ENCODE results near the gene OR2M5.

Gene OR2M5, protein sequence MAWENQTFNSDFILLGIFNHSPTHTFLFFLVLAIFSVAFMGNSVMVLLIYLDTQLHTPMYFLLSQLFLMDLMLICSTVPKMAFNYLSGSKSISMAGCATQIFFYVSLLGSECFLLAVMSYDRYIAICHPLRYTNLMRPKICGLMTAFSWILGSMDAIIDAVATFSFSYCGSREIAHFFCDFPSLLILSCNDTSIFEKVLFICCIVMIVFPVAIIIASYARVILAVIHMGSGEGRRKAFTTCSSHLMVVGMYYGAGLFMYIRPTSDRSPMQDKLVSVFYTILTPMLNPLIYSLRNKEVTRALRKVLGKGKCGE

DNA sequence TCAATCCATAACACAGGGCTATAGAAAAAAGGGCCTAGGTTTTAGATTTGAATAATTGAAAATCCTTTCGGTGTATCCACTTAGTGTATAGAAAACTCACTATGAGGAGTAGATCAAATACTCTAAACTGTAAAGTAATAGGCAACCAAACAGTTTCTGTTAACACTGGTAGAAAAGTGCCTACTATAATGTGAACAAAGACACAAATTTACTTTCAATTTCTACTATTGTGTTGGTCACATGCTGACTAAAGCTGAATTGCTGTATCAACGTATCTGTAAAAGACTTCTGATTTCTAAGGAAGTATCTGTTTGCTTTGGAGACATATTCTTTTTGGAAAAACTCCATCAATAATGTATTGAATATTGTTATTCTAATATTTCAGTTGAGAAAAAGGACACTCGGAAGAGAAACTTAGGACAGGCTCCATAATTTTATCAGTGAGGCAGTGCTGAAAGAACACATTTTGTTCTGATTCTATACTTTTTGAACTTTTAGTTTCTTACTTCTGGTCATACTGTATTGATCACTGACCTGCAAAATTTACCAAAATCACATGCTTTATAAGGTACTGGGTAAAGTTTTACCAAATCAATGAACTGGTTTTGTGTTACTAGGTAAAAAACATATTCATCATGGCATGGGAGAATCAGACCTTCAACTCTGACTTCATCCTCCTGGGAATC lies at the start of gene OR2M5:
OR2M5 (plus strand) TSS at position 636 of the 686 bp plus-strand sequence; CDS start at position 636, 0 bp downstream.
- Histone ChIP-seq H3K9me3 (ENCODE audit: control insufficient read depth, insufficient read depth, low read length) (no peaks in the 10 kb centered on the region), H3K36me3 (ENCODE audit: insufficient read depth, low read length) (no peaks in the 10 kb centered on the region), H3K9ac (ENCODE audit: low read depth, low read length) (no peak within 1 kb of the TSS), H3K4me1 (ENCODE audit: insufficient read depth, low read length) (no peaks in the 10 kb centered on the region)

DNA sequence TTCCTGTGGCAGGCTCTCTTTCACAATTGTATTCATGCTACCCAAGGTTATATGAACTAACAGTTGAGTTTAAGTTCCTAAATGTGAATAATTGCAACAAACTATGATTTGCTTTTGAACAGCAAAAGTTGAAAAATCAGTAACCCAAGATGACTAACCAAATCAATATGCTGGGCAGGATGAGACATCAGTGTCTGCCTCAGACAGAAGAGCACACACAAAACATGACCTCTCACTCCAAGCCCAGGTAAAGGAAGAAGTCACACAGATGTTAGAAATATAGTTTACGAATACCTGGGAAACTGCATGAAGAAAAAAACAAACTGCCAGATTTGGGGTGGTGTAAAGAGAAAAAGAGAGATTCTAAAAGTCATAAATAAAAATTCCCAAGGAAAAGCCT lies 46.4 kb upstream of the OR2M5 start:
- H3K36me3 ChIP-seq (ENCODE audit: insufficient read depth, low read length): no peaks in the 10 kb centered on the region

DNA sequence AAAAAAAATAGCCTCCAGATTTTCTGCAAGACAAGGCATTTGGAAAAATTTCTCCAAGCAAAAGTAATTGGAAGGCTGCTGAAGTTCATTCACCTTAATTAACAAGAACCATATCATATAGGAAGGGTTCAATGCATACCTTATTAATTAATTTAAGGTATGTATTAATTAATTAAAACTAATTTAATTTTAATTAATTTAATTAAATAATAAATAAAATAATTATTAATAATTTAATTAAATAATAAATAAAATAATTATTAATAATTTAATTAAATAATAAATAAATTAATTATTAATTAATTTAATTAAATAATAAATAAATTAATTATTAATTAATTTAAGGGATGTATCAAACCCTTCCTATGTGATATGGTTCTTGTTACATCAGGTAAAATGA lies 42.1 kb upstream of the OR2M5 start:
- Histone ChIP-seq H3K36me3 (ENCODE audit: insufficient read depth, low read length) (no peaks in the 10 kb centered on the region), H3K4me1 (ENCODE audit: insufficient read depth, low read length) (no peaks in the 10 kb centered on the region), H3K9me3 (ENCODE audit: control insufficient read depth, insufficient read depth, low read length) (no peaks in the 10 kb centered on the region), H3K9ac (ENCODE audit: low read depth, low read length) (no peak overlapping the region)

More for the DNA sequence above, 46.4 kb upstream of the OR2M5 start:
- Histone ChIP-seq H3K4me1 (ENCODE audit: insufficient read depth, low read length) (no peaks in the 10 kb centered on the region), H3K9me3 (ENCODE audit: control insufficient read depth, insufficient read depth, low read length) (no peaks in the 10 kb centered on the region; the same call in 1 of the 2 replicates), H3K9ac (ENCODE audit: low read depth, low read length) (no peak overlapping the region)

DNA sequence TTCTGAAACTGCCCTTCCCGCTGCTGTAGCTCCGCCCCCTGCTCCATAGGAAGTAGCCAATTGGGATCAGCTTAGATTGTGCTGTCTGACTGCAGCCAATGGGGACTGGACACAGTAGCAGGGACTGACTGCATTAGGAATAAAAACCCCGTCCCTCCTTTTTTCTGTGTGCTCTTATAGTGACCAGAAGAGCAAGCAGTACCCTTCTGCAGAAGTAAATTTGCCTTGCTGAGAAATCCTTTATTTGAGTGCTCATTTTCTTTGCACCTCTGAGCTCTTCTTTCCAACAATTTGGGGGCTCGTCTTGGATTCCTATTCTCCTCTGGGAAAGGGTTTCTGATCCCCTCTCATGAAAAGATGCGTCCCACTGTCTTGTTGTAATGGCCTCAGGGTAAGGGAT lies 33.8 kb upstream of the OR2M5 start:
- Histone ChIP-seq H3K9ac (ENCODE audit: low read depth, low read length) (no peak overlapping the region), H3K9me3 (ENCODE audit: control insufficient read depth, insufficient read depth, low read length) (peaks cover 9% of the 10 kb centered on the region; the same call in 1 of the 2 replicates), H3K36me3 (ENCODE audit: insufficient read depth, low read length) (no peaks in the 10 kb centered on the region)

DNA sequence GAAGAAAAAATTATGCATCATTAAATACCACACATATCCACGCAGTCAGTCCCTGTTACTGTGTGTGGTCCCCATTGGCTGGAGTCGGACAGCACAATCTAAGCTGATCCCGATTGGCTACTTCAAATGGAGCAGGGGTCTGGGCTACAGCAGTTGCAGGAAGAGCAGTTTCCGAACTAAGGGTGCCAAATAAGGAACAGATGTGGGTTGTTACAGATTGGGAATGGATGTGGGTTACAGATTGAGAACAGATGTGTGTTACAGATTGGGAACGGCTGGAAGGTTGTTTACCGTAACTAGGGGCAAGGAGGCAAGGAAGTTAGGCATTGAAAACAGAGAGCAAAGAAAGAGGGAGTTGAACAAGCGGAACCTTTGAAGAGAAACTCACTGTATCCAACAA lies 30.1 kb upstream of the OR2M5 start:
- no peaks in the 10 kb centered on the region for H3K36me3 ChIP-seq (ENCODE audit: insufficient read depth, low read length)
- peaks cover 6% of the 10 kb centered on the region; the same call in 1 of the 2 replicates for H3K9me3 ChIP-seq (ENCODE audit: control insufficient read depth, insufficient read depth, low read length)
- H3K4me1 ChIP-seq (ENCODE audit: insufficient read depth, low read length): no peaks in the 10 kb centered on the region
- H3K9ac ChIP-seq (ENCODE audit: low read depth, low read length): no peak overlapping the region

More for the DNA sequence above, 33.8 kb upstream of the OR2M5 start:
- H3K4me1 ChIP-seq (ENCODE audit: insufficient read depth, low read length): no peaks in the 10 kb centered on the region

DNA sequence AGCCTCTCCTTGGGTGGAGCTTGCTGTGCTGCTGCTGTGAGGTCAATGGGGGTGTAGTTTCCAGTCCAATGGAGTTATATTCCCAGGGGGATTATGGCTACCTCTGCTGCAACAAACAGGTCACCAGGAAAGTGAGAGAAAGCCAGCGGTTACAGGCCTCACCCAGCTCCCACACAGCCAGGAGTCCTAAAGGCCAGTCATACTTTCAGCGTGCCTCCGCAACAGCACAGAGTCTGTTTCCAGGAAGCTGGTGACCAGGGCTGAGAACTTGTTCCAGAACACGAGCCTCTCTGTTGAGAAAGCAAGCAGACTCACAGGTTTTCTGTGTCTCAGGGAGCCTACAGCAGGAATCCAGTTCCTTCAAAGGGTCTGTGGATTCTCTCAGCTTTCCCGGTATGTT lies 17.3 kb upstream of the OR2M5 start:
- Histone ChIP-seq H3K4me1 (ENCODE audit: insufficient read depth, low read length) (no peaks in the 10 kb centered on the region), H3K36me3 (ENCODE audit: insufficient read depth, low read length) (no peaks in the 10 kb centered on the region), H3K9ac (ENCODE audit: low read depth, low read length) (no peak overlapping the region), H3K9me3 (ENCODE audit: control insufficient read depth, insufficient read depth, low read length) (no peaks in the 10 kb centered on the region)

DNA sequence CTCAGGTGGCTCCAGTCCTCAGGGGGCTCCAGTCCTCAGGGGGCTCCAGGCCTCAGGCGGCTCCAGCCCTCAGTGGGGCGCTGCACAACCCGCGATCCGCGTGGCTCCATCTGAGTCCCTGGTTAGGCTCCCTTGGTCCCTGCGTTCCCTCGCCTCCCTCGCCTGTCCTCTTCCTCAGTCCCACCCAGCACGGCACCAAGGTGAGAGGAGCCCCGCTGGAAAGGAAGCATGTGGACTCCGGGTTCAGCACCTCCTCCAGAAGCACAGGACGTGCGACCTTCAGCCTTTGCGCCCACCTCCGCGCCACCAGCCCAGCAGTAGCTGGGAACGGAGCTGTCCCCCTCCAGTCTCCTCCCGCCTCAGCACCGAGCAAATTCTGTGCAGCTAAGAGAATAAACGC lies 8.1 kb upstream of the OR2M5 start:
- Histone ChIP-seq H3K36me3 (ENCODE audit: insufficient read depth, low read length) (no peaks in the 10 kb centered on the region), H3K9me3 (ENCODE audit: control insufficient read depth, insufficient read depth, low read length) (no peaks in the 10 kb centered on the region), H3K4me1 (ENCODE audit: insufficient read depth, low read length) (no peaks in the 10 kb centered on the region), H3K9ac (ENCODE audit: low read depth, low read length) (no peak overlapping the region)

DNA sequence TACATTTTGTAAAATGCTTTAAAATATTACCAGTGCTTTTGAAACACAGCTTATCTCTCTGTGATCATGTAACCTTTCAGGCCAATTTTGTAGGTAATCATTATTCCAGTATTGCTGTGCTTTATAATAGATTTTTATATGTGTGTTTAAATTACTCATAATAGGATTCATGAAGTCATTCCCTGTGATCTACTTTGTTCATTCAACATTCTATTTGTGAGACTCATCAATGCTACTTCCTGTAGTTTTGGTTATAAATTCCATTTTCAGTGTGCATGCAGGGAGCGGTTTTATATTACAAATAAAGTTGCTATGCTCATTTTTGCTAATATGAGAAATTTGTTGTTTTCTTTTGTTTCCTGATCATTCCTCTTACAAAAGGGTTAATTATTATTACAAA lies 4.1 kb upstream of the OR2M5 start:
- H3K4me1 ChIP-seq (ENCODE audit: insufficient read depth, low read length): no peaks in the 10 kb centered on the region
- H3K9me3 ChIP-seq (ENCODE audit: control insufficient read depth, insufficient read depth, low read length): no peaks in the 10 kb centered on the region
- no peaks in the 10 kb centered on the region for H3K36me3 ChIP-seq (ENCODE audit: insufficient read depth, low read length)
- no peak overlapping the region for H3K9ac ChIP-seq (ENCODE audit: low read depth, low read length)

DNA sequence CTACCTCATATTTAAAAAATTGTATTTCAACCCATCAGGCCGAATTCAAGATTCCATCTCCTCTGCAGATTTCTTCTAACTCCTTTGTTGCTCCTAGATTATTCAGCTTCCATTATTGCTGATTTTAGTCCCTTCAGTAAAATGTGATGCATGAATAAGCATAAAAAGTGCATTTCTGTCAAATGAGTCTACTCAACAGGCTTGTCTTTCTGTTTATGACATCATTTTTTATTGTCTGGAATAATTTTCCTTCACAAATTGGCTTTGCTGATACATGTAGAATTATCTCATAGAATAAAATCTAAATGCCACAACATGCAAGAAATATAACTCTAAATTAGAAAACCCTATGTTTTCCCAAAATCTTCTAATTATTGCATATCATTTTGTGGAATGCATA lies 1.6 kb upstream of the OR2M5 start:
- Histone ChIP-seq H3K4me1 (ENCODE audit: insufficient read depth, low read length) (no peaks in the 10 kb centered on the region), H3K36me3 (ENCODE audit: insufficient read depth, low read length) (no peaks in the 10 kb centered on the region), H3K9me3 (ENCODE audit: control insufficient read depth, insufficient read depth, low read length) (no peaks in the 10 kb centered on the region), H3K9ac (ENCODE audit: low read depth, low read length) (no peak overlapping the region)

DNA sequence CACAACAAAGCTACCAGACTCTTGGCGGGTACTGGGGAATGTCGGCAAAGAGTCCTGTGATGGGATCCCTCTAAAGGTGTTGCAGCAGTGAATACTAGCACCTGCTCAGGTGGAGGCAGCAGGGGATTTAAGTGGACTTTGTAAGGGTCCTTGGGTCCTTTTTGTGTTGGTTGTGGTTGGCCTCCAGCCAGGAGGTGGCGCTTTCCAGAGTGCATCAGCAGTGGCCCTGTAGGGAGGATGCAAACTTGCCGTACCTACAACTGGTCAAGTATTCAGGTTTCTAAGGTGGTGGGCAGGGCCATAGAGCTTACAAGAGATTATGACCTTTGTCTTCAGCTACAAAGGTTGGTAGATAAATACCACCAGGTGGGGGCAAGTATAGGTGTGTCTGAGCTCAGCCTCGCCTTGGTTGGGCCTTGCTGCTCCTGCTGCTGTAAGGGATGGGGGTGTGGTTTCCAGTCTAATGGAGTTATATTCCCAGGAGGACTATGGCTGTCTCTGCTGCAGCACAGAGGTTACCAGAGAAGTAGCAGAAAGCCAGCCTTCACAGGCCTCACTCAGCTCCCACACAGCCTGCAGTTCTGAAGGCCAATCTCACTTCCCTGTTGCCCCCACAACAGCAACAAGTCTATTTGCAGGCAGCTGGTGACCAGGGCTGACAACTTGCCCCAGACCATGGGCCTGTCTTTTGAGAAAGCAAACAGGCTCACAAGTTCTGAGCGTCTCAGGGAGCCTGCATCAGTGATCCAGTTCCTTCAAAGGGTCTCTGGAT lies 7.3 kb downstream of the OR2M5 start:
- H3K36me3 ChIP-seq (ENCODE audit: insufficient read depth, low read length): no peaks in the 10 kb centered on the region
- no peaks in the 10 kb centered on the region for H3K9me3 ChIP-seq (ENCODE audit: control insufficient read depth, insufficient read depth, low read length)
- no peak overlapping the region for H3K9ac ChIP-seq (ENCODE audit: low read depth, low read length)
- no peaks in the 10 kb centered on the region for H3K4me1 ChIP-seq (ENCODE audit: insufficient read depth, low read length)

DNA sequence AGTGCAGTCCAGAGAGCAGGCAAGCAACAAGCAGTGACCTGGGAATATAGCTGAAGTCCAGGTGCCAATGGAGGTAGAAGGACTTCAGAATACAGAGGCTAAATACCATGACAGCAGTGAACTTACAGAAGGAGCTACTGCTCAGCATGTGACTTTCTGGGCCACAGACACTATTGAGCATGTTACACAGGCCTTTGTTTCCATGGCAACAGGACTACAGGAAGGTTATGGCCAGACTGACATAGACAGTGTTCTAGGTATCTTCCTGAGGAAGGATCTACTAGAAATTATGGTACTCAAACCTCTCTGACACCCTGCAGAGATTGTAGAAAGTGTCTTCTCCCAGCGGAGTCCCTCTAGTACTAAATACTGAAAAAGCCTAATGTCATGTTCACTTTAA lies 11.0 kb downstream of the OR2M5 start:
- H3K4me1 ChIP-seq (ENCODE audit: insufficient read depth, low read length): no peaks in the 10 kb centered on the region
- no peaks in the 10 kb centered on the region for H3K36me3 ChIP-seq (ENCODE audit: insufficient read depth, low read length)
- no peaks in the 10 kb centered on the region for H3K9me3 ChIP-seq (ENCODE audit: control insufficient read depth, insufficient read depth, low read length)
- no peak overlapping the region for H3K9ac ChIP-seq (ENCODE audit: low read depth, low read length)

DNA sequence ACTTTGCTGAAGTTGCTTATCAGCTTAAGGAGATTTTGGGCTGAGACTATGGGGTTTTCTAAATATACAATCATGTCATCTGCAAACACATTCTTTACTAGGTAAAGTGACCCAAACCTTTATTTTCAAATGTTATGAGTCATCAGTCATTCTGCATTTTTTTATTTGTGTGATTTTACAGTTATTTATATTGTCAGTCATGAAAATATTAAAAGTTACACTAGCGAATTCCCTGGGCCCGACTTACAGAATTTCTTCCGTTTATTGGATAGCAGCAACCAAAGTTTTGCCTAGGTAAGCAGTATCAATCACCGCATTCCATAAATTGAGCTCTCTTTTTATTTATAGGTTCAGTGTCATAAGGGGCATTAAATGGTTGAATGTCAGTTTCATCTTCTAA lies 13.8 kb downstream of the OR2M5 start:
- H3K4me1 ChIP-seq (ENCODE audit: insufficient read depth, low read length): no peaks in the 10 kb centered on the region
- no peaks in the 10 kb centered on the region for H3K9me3 ChIP-seq (ENCODE audit: control insufficient read depth, insufficient read depth, low read length)
- no peak overlapping the region for H3K9ac ChIP-seq (ENCODE audit: low read depth, low read length)
- H3K36me3 ChIP-seq (ENCODE audit: insufficient read depth, low read length): no peaks in the 10 kb centered on the region

DNA sequence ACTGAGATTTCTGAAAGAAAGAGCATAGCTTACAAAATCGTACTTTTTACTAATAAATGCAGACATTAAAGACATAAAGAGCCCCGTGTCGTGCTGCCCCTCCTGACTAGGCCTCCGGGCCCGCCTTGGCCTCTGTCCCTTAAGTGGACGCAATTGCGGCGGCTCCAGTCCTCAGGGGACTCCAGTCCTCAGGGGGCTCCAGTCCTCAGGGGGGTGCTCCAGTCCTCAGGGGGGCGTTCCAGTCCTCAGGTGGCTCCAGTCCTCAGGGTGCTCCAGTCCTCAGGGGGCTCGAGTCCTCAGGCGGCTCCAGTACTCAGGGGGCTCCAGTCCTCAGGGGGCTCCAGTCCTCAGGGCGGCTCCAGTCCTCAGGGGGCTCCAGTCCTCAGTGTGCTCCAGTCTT lies 19.1 kb downstream of the OR2M5 start:
- Histone ChIP-seq H3K36me3 (ENCODE audit: insufficient read depth, low read length) (no peaks in the 10 kb centered on the region), H3K4me1 (ENCODE audit: insufficient read depth, low read length) (no peaks in the 10 kb centered on the region), H3K9me3 (ENCODE audit: control insufficient read depth, insufficient read depth, low read length) (no peaks in the 10 kb centered on the region), H3K9ac (ENCODE audit: low read depth, low read length) (no peak overlapping the region)

DNA sequence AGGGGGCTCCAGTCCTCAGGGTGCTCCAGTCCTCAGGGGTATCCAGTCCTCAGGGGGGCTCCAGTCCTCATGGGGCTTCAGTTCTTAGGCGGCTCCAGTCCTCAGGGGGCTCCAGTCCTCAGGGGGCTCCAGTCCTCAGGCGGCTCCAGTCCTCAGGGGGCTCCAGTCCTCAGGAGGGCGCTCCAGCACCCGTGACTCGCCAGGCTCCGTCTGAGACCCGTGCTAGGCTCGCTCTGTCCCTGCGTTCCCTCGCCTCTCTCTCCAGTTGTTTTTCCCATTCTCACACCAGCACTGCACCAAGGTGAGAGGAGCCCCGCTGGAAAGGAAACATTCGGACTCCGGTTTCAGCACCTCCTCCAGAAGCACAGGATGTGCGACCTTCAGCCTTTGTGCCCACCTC lies 20.2 kb downstream of the OR2M5 start:
- H3K9ac ChIP-seq (ENCODE audit: low read depth, low read length): no peak overlapping the region

DNA sequence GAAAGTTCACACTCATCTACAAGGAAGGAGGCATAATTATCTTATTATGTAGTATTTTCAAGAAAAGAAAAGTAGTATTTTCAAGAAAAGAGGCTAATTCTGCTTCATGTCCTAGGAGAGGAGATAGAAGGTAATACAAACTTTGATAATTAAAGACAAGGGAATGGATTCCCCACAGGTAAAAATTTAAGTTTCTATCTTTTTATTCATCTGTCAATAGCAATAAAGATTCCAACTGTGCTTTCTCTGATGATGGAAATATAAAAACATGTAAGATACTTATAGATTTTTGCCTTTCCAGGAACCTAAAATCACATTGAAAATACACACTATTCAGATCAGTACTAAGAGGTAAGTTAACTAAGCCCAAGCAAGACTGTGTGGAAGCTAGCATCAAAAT lies 29.6 kb downstream of the OR2M5 start, which contains the start of gene OR2M2:
OR2M2 (plus strand) TSS at position 301 of the 400 bp plus-strand sequence. CDS start 5,165 bp downstream, outside the sequence.
- no peaks in the 10 kb centered on the region for H3K9me3 ChIP-seq (ENCODE audit: control insufficient read depth, insufficient read depth, low read length)

More for the DNA sequence above, 20.2 kb downstream of the OR2M5 start:
- no peaks in the 10 kb centered on the region for H3K36me3 ChIP-seq (ENCODE audit: insufficient read depth, low read length)
- H3K4me1 ChIP-seq (ENCODE audit: insufficient read depth, low read length): no peaks in the 10 kb centered on the region
- H3K9me3 ChIP-seq (ENCODE audit: control insufficient read depth, insufficient read depth, low read length): no peaks in the 10 kb centered on the region

More for the DNA sequence above, 29.6 kb downstream of the OR2M5 start, which contains the start of gene OR2M2:
- no peaks in the 10 kb centered on the region for H3K36me3 ChIP-seq (ENCODE audit: insufficient read depth, low read length)
- no peaks in the 10 kb centered on the region for H3K4me1 ChIP-seq (ENCODE audit: insufficient read depth, low read length)
- no peak within 1 kb of the TSS for H3K9ac ChIP-seq (ENCODE audit: low read depth, low read length)
